ENCODE measurements around the gene SLC13A2.

SLC13A2 gene

DNA sequence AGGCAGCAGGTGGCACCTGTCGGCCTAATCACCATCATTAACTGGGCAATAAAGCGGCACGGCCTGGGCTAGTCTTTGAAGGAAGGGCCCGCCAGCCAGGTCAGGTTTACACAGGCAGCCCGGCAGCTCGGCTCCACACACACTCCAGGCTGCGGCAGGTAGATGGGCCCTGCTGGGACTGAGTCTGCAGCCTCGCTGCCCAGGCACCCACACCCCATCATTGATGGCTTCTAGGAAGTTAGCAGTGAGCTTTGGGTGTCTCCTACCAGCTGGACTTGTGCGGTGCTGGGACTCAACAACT, 25.9 kb downstream of the SLC13A2 start:
- no peak for DNase-seq
- Histone ChIP-seq H3K9me3 (no peaks in the 10 kb centered on the region), H3K27ac (no peak overlapping the region), H3K4me1 (peaks cover 0 to 12% (median 0%) of the 10 kb centered on the region in 4 donors), H3K4me3 (no peak overlapping the region), H3K27me3 (peaks cover 0 to 50% of the 10 kb centered on the region in 2 donors), H3K36me3 (no peaks in the 10 kb centered on the region)
- TF ChIP-seq, protein P1, sequence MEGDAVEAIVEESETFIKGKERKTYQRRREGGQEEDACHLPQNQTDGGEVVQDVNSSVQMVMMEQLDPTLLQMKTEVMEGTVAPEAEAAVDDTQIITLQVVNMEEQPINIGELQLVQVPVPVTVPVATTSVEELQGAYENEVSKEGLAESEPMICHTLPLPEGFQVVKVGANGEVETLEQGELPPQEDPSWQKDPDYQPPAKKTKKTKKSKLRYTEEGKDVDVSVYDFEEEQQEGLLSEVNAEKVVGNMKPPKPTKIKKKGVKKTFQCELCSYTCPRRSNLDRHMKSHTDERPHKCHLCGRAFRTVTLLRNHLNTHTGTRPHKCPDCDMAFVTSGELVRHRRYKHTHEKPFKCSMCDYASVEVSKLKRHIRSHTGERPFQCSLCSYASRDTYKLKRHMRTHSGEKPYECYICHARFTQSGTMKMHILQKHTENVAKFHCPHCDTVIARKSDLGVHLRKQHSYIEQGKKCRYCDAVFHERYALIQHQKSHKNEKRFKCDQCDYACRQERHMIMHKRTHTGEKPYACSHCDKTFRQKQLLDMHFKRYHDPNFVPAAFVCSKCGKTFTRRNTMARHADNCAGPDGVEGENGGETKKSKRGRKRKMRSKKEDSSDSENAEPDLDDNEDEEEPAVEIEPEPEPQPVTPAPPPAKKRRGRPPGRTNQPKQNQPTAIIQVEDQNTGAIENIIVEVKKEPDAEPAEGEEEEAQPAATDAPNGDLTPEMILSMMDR (IDR thresholded peaks at IDR 0.05) = no peak
- intact Hi-C loops (cut with DNase I; ENCODE audit: low total_unique reads) = loop anchor here (5.0 kb wide), 1 partner anchor 113 kb away; the partner anchor contains the start of gene RSKR

GRCh38 chr17:28499684-28500357, 26.4 kb downstream of the SLC13A2 start:
- no peak for DNase-seq
- no peak overlapping the region for H3K27ac ChIP-seq
- no peaks in the 10 kb centered on the region for H3K36me3 ChIP-seq
- intact Hi-C loops (cut with DNase I; ENCODE audit: low total_unique reads) = loop anchor here (5.0 kb wide), 1 partner anchor 112 kb away; the partner anchor contains the start of gene RSKR
- H3K9me3 ChIP-seq = no peaks in the 10 kb centered on the region
- H3K4me1 ChIP-seq = peaks cover 0 to 11% (median 0%) of the 10 kb centered on the region in 4 donors
- H3K27me3 ChIP-seq = peaks cover 0 to 46% of the 10 kb centered on the region in 2 donors
- TF ChIP-seq, protein P1 (IDR thresholded peaks at IDR 0.05) = no peak
- no peak overlapping the region for H3K4me3 ChIP-seq

GRCh38 chr17:28500712-28501379, 27.4 kb downstream of the SLC13A2 start:
- no peak overlapping the region for H3K27ac ChIP-seq
- peaks cover 0 to 41% of the 10 kb centered on the region in 2 donors for H3K27me3 ChIP-seq
- H3K36me3 ChIP-seq = no peaks in the 10 kb centered on the region
- no peak overlapping the region for H3K4me3 ChIP-seq
- TF ChIP-seq, protein P1 (IDR thresholded peaks at IDR 0.05) = no peak
- intact Hi-C loops (cut with DNase I; ENCODE audit: low total_unique reads) = no loop called here
- H3K9me3 ChIP-seq = no peaks in the 10 kb centered on the region
- no peak for DNase-seq
- peaks cover 0 to 10% (median 0%) of the 10 kb centered on the region in 4 donors for H3K4me1 ChIP-seq

DNA sequence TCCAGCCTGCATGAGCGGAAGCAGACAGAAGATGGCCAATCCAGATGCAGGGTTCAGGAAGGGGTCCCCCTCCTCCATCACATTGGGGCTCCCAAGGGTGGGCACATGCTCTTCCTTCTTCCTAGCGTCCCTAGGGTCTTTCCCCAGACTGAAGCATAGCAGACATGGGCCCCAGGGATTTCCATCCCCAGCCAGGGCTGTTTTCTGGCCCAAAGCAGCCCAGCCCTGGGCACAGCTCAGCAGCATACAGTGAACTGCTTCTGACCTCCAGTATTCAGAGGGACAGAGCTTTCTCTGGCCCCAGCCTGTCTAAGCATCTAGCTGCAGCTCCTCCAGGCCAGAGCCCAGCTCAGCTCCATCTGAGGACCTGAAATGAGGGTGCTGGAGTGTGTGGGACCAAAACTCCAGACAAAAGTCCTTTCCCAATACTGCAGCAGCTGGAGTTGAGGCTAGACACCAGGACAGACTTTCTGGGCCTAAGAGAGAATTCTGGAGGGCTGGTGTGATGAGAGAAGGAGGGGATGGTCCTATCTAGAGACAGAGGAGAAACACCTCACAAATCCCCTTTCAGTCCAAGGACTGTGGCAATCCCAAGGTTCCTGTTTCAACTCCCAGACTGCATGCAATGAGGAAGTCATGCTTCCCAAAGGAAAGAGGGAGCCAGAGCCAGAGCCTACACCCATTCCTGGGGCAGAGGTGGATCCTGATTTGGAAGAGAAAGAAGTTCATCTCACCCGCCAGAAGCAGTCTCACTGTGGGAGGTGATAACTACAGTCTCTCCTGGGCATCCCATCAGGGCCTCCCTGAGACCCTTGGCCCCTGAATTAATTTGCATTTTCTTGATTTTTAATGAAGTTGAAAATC, 28.2 kb downstream of the SLC13A2 start:
- DNase-seq = no peak
- intact Hi-C loops (cut with DNase I; ENCODE audit: low total_unique reads) = no loop called here
- H3K4me3 ChIP-seq = no peak overlapping the region
- H3K27me3 ChIP-seq = peaks cover 0 to 41% of the 10 kb centered on the region in 2 donors
- no peak overlapping the region for H3K27ac ChIP-seq
- no peaks in the 10 kb centered on the region for H3K36me3 ChIP-seq
- TF ChIP-seq, protein P1 (IDR thresholded peaks at IDR 0.05) = no peak
- H3K4me1 ChIP-seq = peaks cover 0 to 10% (median 0%) of the 10 kb centered on the region in 4 donors
- no peaks in the 10 kb centered on the region for H3K9me3 ChIP-seq

DNA sequence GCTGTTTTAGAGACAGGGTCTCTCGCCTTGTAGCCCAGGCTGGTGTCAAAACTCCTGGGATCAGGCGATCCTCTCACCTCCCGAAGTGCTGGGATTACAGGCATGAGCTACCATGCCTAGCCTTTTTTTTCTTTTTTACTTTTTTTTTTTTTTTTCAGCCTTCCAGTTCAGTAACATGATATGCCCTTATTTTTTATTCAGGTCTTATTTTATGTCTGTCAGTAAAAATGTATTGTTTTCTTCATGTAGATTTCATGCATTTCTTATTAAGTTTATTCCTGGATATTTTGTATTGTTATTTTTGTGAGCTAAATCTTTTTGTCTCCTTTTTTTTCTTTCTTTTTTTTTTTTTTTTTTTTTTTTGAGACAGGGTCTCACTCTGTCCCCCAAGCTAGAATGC, 30.0 kb downstream of the SLC13A2 start:
- DNase-seq = no peak
- Histone ChIP-seq H3K4me3 (no peak overlapping the region), H3K27me3 (peaks cover 0 to 45% of the 10 kb centered on the region in 2 donors), H3K4me1 (peaks cover 0 to 4% (median 0%) of the 10 kb centered on the region in 4 donors), H3K27ac (no peak overlapping the region), H3K9me3 (no peaks in the 10 kb centered on the region), H3K36me3 (no peaks in the 10 kb centered on the region)
- TF ChIP-seq, protein P1 (IDR thresholded peaks at IDR 0.05) = no peak
- intact Hi-C loops (cut with DNase I; ENCODE audit: low total_unique reads) = no loop called here
